ENCODE data around the gene SEMA5B. TPM values are rescaled to one million over a fixed set of nuclear protein-coding genes. Genes with fewer than 3 reads are reported as not detected.

SEMA5B gene
- total RNA-seq, 1 experiment from 2014 or later, result not detected

GRCh38 chr3:122973893-122974615, 53.5 kb downstream of the SEMA5B start:
- no peak for DNase-seq (ENCODE audit: low spot score)

- no peak for DNase-seq (ENCODE audit: low spot score)
Observed at GRCh38 chr3:122972141-122972540, 55.4 kb downstream of the SEMA5B start.

GRCh38 chr3:122969585-122970469, 57.7 kb downstream of the SEMA5B start:
- DNase-seq (ENCODE audit: low spot score), result no peak

- DNase-seq (ENCODE audit: low spot score), result no peak
Observed at GRCh38 chr3:122967765-122968164, 59.8 kb downstream of the SEMA5B start.

- no peak for DNase-seq (ENCODE audit: low spot score)
Observed at GRCh38 chr3:122967356-122967755, 60.2 kb downstream of the SEMA5B start.

GRCh38 chr3:122966045-122966444, 61.5 kb downstream of the SEMA5B start:
- DNase-seq (ENCODE audit: low spot score), result no peak

GRCh38 chr3:122964811-122965210, 62.8 kb downstream of the SEMA5B start:
- DNase-seq (ENCODE audit: low spot score), result no peak

- no peak for DNase-seq (ENCODE audit: low spot score)
Observed at GRCh38 chr3:122962149-122962548, 65.4 kb downstream of the SEMA5B start.

- DNase-seq (ENCODE audit: low spot score), result no peak
Observed at GRCh38 chr3:122961146-122961545, 66.4 kb downstream of the SEMA5B start.

- no peak for DNase-seq (ENCODE audit: low spot score)
Observed at GRCh38 chr3:122960652-122961051, 66.9 kb downstream of the SEMA5B start.

GRCh38 chr3:122959339-122959738, 68.2 kb downstream of the SEMA5B start:
- DNase-seq (ENCODE audit: low spot score), result no peak

- DNase-seq (ENCODE audit: low spot score), result no peak
Observed at GRCh38 chr3:122957707-122958689, 69.6 kb downstream of the SEMA5B start.

- no peak for DNase-seq (ENCODE audit: low spot score)
Observed at GRCh38 chr3:122956693-122957455, 70.7 kb downstream of the SEMA5B start.

- no peak for DNase-seq (ENCODE audit: low spot score)
Observed at GRCh38 chr3:122955916-122956692, 71.5 kb downstream of the SEMA5B start.

GRCh38 chr3:122952520-122952919, 75.0 kb downstream of the SEMA5B start:
- DNase-seq (ENCODE audit: low spot score), result no peak

- DNase-seq (ENCODE audit: low spot score), result no peak
Observed at GRCh38 chr3:122948408-122948807, 79.2 kb downstream of the SEMA5B start.

- no peak for DNase-seq (ENCODE audit: low spot score)
Observed at GRCh38 chr3:122947738-122948137, 79.8 kb downstream of the SEMA5B start.

- no peak for DNase-seq (ENCODE audit: low spot score)
Observed at GRCh38 chr3:122947196-122947595, 80.4 kb downstream of the SEMA5B start.

- no peak for DNase-seq (ENCODE audit: low spot score)
Observed at GRCh38 chr3:122946185-122946584, 81.4 kb downstream of the SEMA5B start.

GRCh38 chr3:122945230-122945629, 82.3 kb downstream of the SEMA5B start:
- DNase-seq (ENCODE audit: low spot score), result no peak
